Gastroesophageal sphincter (tissue), 4 donors: ENCODE measurements around the gene TRPC4AP. TPM values are rescaled to one million over a fixed set of nuclear protein-coding genes. Genes with fewer than 3 reads are reported as not detected.
A peak's percentile ranks its signal among the peaks of the same experiment; 100 is the strongest.

Source experiments
- ATAC-seq: fragments of 150-250 bp; one replicate; pipeline ENCODE4 v1.9.1; 2016; ENCODE audit warnings: mild to moderate bottlenecking, moderate library complexity
- H3K27ac ChIP-seq, 4 donors: fragments of 200-600 bp; sonication (generic) in 3 of 4; 1 replicate in 3 of 4; 2 replicates in 1 of 4; pipeline ENCODE4 v1.5.1; 2016 to 2019
- H3K27me3 ChIP-seq: fragments of 200-600 bp; sonication (generic); one replicate; pipeline ENCODE4 v1.5.1; 2019
- H3K36me3 ChIP-seq, 2 donors: fragments of 200-600 bp; sonication (generic); one replicate each; pipeline ENCODE4 v1.5.1; 2019; ENCODE audit warnings: control low read depth in 1 of 2
- H3K4me1 ChIP-seq, 3 donors: fragments of 200-600 bp; sonication (generic); 1 replicate in 2 of 3; 2 replicates in 1 of 3; pipeline ENCODE4 v1.5.1; 2016 to 2019; ENCODE audit warnings: control low read depth in 2 of 3
- H3K4me3 ChIP-seq, 2 donors: fragments of 200-600 bp; sonication (generic); one replicate each; pipeline ENCODE4 v1.5.1; 2019; ENCODE audit warnings: mild to moderate bottlenecking in 1 of 2, moderate library complexity in 1 of 2
- H3K9me3 ChIP-seq, 3 donors: fragments of 200-600 bp; sonication (generic); one replicate each; pipeline ENCODE4 v1.5.1; 2017 to 2019; ENCODE audit warnings: control low read depth in 2 of 3
- CTCF ChIP-seq, 4 experiments: fragments of 200-600 bp in 2 of 4; fragments of 450-650 bp in 2 of 4; sonication (generic) in 1 of 4; IDR thresholded peaks; one replicate each; pipeline ENCODE4 v1.5.1; 2017 to 2019; ENCODE audit warnings: antibody characterized with exemption in 4 of 4, mild to moderate bottlenecking in 2 of 4, moderate library complexity in 2 of 4
- EP300 ChIP-seq: sonication (generic); formaldehyde crosslinking; IDR thresholded peaks from one replicate; pipeline ENCODE4 v1.6.1; 2017; ENCODE audit warnings: antibody characterized with exemption, mild to moderate bottlenecking
- POLR2A ChIP-seq, 2 donors: fragments of 450-650 bp; IDR thresholded peaks; one replicate each; pipeline ENCODE4 v1.6.1; 2017; ENCODE audit warnings: antibody characterized with exemption in 2 of 2, mild to moderate bottlenecking in 2 of 2, moderate library complexity in 1 of 2
- POLR2AphosphoS5 ChIP-seq: sonication (generic); formaldehyde crosslinking; IDR thresholded peaks from one replicate; pipeline ENCODE4 v1.6.1; 2017; ENCODE audit warnings: antibody characterized with exemption
- WGBS, 2 donors: methylation state at CpG; one replicate each; pipeline ENCODE4 v1.1.5; 2018; ENCODE audit warnings: low coverage in 1 of 2; 5-methylcytosine and 5-hydroxymethylcytosine counted together
- total RNA-seq, 4 donors: library from RNA; depleted of rRNA; stranded (reverse); fragments of >200 nt; gene quantifications; one replicate each; pipeline ENCODE4 v1.1.0, GENCODE V29; 2016

Gene TRPC4AP
- total RNA-seq, 4 donors from 2014 or later = 47.5 to 57.1 (median 52.4) TPM

GRCh38 chr20:35091816-35092523 is 637 bp downstream of the TRPC4AP start:
- ATAC-seq = no peak
- Histone ChIP-seq H3K4me3 (peak overlapping the region; percentile 80 to 87), H3K36me3 (peaks cover 0 to 16% of the 10 kb centered on the region in 2 donors), H3K27ac (peak overlapping the region; percentile 78 to 97 (median 94)), H3K9me3 (no peaks in the 10 kb centered on the region), H3K4me1 (peaks cover 0 to 64% (median 12%) of the 10 kb centered on the region in 3 donors), H3K27me3 (no peaks in the 10 kb centered on the region)
- TF ChIP-seq POLR2A (IDR thresholded peaks at IDR 0.05) = no peak
- WGBS, 2 donors = 0% methylated on average over 11 to 23 of the region's 28 CpGs

GRCh38 chr20:35088231-35089145 is 4.1 kb downstream of the TRPC4AP start:
- Histone ChIP-seq H3K27me3 (no peaks in the 10 kb centered on the region), H3K4me3 (no peak overlapping the region), H3K9me3 (no peaks in the 10 kb centered on the region), H3K27ac (peak overlapping the region in 1 of 4 donors; percentile 25), H3K36me3 (peaks cover 0 to 21% of the 10 kb centered on the region in 2 donors), H3K4me1 (peaks cover 0 to 74% (median 12%) of the 10 kb centered on the region in 3 donors)
- TF ChIP-seq CTCF (IDR thresholded peaks at IDR 0.05) (no peak), POLR2A (IDR thresholded peaks at IDR 0.05) (no peak), POLR2AphosphoS5 (no peak), EP300 (no peak)
- WGBS, 2 donors = 77 to 90% methylated on average over 2 of the region's 2 CpGs
- no peak for ATAC-seq

- peaks cover 0 to 74% (median 12%) of the 10 kb centered on the region in 3 donors for H3K4me1 ChIP-seq
- no peak for TF ChIP-seq EP300
- WGBS, 2 donors = 70 to 72% methylated on average over 2 to 5 of the region's 5 CpGs
- no peaks in the 10 kb centered on the region for H3K9me3 ChIP-seq
- H3K4me3 ChIP-seq = no peak overlapping the region
- no peak for ATAC-seq
- H3K27ac ChIP-seq = peak overlapping the region in 1 of 4 donors; percentile 25
- peaks cover 0 to 21% of the 10 kb centered on the region in 2 donors for H3K36me3 ChIP-seq
- no peaks in the 10 kb centered on the region for H3K27me3 ChIP-seq
These were observed 4.8 kb downstream of the TRPC4AP start for GRCh38 chr20:35087791-35088190.

DNA sequence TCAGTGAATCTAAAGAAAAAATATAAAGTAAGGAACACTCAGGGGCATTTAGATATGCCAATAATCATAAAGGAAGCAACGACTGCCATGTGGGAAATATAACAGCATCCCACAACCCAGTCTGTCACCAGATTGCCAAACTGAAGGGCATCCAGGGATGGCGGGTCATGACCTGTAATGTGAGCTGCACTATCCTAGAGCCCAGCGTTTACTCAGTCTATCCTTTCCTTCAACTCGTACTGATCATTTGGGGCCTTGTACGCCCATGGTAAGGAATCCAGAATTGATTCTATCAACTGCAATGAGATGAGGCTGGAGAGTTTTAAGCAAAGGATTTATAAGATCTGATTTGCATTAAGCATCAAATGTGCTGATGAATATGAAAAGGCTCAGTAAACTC is 5.3 kb downstream of the TRPC4AP start:
- no peak overlapping the region for H3K27ac ChIP-seq
- TF ChIP-seq POLR2A (IDR thresholded peaks at IDR 0.05) = no peak
- TF ChIP-seq POLR2AphosphoS5 = no peak
- no peak for TF ChIP-seq EP300
- no peak for TF ChIP-seq CTCF (IDR thresholded peaks at IDR 0.05)
- no peaks in the 10 kb centered on the region for H3K9me3 ChIP-seq
- WGBS, 2 donors = 81% methylated on average over 5 of the region's 5 CpGs; no CpG with 5 or more reads in 1 of the 2 donors
- H3K4me1 ChIP-seq = peaks cover 0 to 77% (median 12%) of the 10 kb centered on the region in 3 donors
- no peaks in the 10 kb centered on the region for H3K27me3 ChIP-seq
- peaks cover 0 to 21% of the 10 kb centered on the region in 2 donors for H3K36me3 ChIP-seq
- no peak overlapping the region for H3K4me3 ChIP-seq
- ATAC-seq = no peak

GRCh38 chr20:35085477-35086225 is 7.0 kb downstream of the TRPC4AP start:
- H3K27me3 ChIP-seq = no peaks in the 10 kb centered on the region
- TF ChIP-seq EP300 (no peak), POLR2A (IDR thresholded peaks at IDR 0.05) (no peak), CTCF (IDR thresholded peaks at IDR 0.05) (no peak), POLR2AphosphoS5 (no peak)
- WGBS, 2 donors = 92% methylated on average over 5 to 11 of the region's 11 CpGs
- H3K27ac ChIP-seq = no peak overlapping the region
- H3K4me1 ChIP-seq = peaks cover 0 to 80% (median 7%) of the 10 kb centered on the region in 3 donors
- H3K4me3 ChIP-seq = no peak overlapping the region
- no peaks in the 10 kb centered on the region for H3K9me3 ChIP-seq
- ATAC-seq = no peak
- peaks cover 0 to 21% of the 10 kb centered on the region in 2 donors for H3K36me3 ChIP-seq
